Osteoblast (primary cell): ENCODE measurements around the gene KRT81. TPM values are rescaled to one million over a fixed set of nuclear protein-coding genes. Genes with fewer than 3 reads are reported as not detected.

Source experiments
- DNase-seq: peaks from one replicate; pipeline ENCODE4 v3.0.0; 2011; ENCODE audit warnings: low spot score, mixed read lengths; ENCODE audit not compliant: insufficient read length; ENCODE audit errors: missing footprints
- H2AFZ ChIP-seq: 2 replicates; pipeline ENCODE4 v1.6.0; 2011; ENCODE audit warnings: mild to moderate bottlenecking, low read length
- H3K27ac ChIP-seq: 2 replicates; pipeline ENCODE4 v1.5.1; 2011; ENCODE audit warnings: mild to moderate bottlenecking, low read depth, low read length, moderate library complexity
- H3K27me3 ChIP-seq: 2 replicates; pipeline ENCODE4 v1.6.0; 2012; ENCODE audit warnings: mild to moderate bottlenecking, control low read depth, inconsistent platforms, low read length, moderate library complexity; ENCODE audit not compliant: insufficient read depth
- H3K36me3 ChIP-seq: 2 replicates; pipeline ENCODE4 v1.5.1; 2011; ENCODE audit warnings: mild to moderate bottlenecking, low read length, control low read depth, moderate library complexity; ENCODE audit not compliant: insufficient read depth
- H3K4me1 ChIP-seq: 2 replicates; pipeline ENCODE4 v1.5.1; 2011; ENCODE audit warnings: mild to moderate bottlenecking, low read length, control low read depth, moderate library complexity; ENCODE audit not compliant: insufficient read depth
- H3K4me2 ChIP-seq: 2 replicates; pipeline ENCODE4 v1.6.0; 2011; ENCODE audit warnings: mild to moderate bottlenecking, low read length; ENCODE audit not compliant: insufficient read depth
- H3K4me3 ChIP-seq: fragments of 200-600 bp; sonication (generic); 3 replicates; pipeline ENCODE4 v1.5.1; 2012; ENCODE audit warnings: mild to moderate bottlenecking, low read length, inconsistent platforms; ENCODE audit not compliant: insufficient read depth
- H3K79me2 ChIP-seq: 2 replicates; pipeline ENCODE4 v1.6.0; 2012; ENCODE audit warnings: mild to moderate bottlenecking, low read length, control low read depth, inconsistent platforms; ENCODE audit not compliant: insufficient read depth
- H3K9me3 ChIP-seq: 2 replicates; pipeline ENCODE4 v1.5.1; 2011; ENCODE audit warnings: low read depth, low read length, control low read depth
- H4K20me1 ChIP-seq: 2 replicates; pipeline ENCODE4 v1.6.0; 2012; ENCODE audit warnings: mild to moderate bottlenecking, low read length, control low read depth; ENCODE audit not compliant: insufficient read depth
- total RNA-seq: library from RNA; depleted of rRNA; stranded (reverse); fragments of >200 nt; gene quantifications from 2 replicates; pipeline ENCODE4 v1.2.3, GENCODE V29; 2012
- TF ChIP-seq, protein P1 (sequence below): IDR thresholded peaks from 2 replicates; pipeline ENCODE4 v1.5.1; 2011; ENCODE audit warnings: mild to moderate bottlenecking, low read depth, low read length, moderate library complexity; ENCODE audit errors: extremely low read depth

The KRT81 gene
- total RNA-seq, 1 donor, result not detected

DNA sequence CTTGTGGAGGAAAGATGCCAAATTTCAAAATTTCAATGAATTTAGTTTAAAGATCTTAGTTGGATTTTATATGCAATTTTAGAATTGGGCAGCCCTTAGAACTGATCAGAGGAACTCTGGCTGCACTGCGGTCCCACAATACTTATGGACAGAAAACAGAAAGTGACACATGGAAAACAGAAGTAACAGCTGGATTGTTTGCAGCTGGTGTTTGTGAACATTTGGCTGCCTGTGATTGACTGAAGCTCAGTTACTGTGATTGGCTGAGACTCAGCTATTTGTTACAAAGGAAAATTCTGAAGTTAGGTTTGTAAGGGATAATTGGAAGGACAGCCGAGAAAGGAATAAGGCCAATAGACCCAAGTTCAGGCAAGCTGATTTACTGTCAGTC lies 26.9 kb downstream of the KRT81 start:
- H3K36me3 ChIP-seq, result no peaks in the 10 kb centered on the region
- peaks cover 33% of the 10 kb centered on the region for H3K4me1 ChIP-seq
- no peaks in the 10 kb centered on the region for H4K20me1 ChIP-seq
- no peak overlapping the region for H3K27ac ChIP-seq
- DNase-seq, result no peak
- TF ChIP-seq, protein P1, sequence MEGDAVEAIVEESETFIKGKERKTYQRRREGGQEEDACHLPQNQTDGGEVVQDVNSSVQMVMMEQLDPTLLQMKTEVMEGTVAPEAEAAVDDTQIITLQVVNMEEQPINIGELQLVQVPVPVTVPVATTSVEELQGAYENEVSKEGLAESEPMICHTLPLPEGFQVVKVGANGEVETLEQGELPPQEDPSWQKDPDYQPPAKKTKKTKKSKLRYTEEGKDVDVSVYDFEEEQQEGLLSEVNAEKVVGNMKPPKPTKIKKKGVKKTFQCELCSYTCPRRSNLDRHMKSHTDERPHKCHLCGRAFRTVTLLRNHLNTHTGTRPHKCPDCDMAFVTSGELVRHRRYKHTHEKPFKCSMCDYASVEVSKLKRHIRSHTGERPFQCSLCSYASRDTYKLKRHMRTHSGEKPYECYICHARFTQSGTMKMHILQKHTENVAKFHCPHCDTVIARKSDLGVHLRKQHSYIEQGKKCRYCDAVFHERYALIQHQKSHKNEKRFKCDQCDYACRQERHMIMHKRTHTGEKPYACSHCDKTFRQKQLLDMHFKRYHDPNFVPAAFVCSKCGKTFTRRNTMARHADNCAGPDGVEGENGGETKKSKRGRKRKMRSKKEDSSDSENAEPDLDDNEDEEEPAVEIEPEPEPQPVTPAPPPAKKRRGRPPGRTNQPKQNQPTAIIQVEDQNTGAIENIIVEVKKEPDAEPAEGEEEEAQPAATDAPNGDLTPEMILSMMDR, result no peak
- no peaks in the 10 kb centered on the region for H3K27me3 ChIP-seq
- no peak overlapping the region for H3K4me2 ChIP-seq
- no peaks in the 10 kb centered on the region for H3K9me3 ChIP-seq
- H2AFZ ChIP-seq, result no peak overlapping the region
- H3K4me3 ChIP-seq, result no peak overlapping the region
- H3K79me2 ChIP-seq, result no peaks in the 10 kb centered on the region

DNA sequence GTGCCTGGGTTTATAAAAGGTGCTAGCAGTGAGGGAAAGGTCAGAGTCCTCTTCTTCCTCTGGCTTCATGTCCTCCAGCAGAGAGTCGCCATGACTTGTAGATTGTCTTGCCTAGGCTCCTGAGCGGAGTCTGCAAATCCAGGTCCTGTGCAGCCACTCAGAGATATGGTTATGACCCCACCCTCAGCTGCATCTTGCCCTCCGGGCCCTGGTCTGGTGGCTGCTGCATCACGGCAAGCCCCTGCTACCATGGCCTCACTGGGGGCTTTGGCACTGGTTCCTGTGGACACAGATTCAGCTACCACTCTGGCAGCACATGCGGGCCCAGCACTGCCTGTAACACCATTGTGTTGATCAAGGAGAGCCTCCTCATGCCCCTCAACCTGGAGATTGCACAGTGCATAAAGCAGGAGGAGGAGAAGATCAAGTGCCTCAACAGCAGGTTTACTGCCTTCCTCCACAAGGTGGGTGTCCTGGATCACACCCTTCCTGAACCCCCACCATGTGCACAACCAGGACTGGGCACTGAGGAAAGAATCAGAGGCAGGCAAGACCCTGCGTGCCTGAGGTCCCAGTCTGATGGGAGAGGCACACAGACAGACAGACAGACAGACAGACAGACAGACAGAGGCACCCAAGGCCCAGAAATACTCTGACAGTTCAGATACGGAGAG lies 27.4 kb downstream of the KRT81 start:
- no peak overlapping the region for H3K4me2 ChIP-seq
- H3K4me3 ChIP-seq, result no peak overlapping the region
- no peak overlapping the region for H3K27ac ChIP-seq
- H3K79me2 ChIP-seq, result no peaks in the 10 kb centered on the region
- no peaks in the 10 kb centered on the region for H4K20me1 ChIP-seq
- no peak for DNase-seq
- H3K4me1 ChIP-seq, result peaks cover 33% of the 10 kb centered on the region
- H3K27me3 ChIP-seq, result no peaks in the 10 kb centered on the region
- no peaks in the 10 kb centered on the region for H3K36me3 ChIP-seq
- TF ChIP-seq, protein P1, result no peak
- no peak overlapping the region for H2AFZ ChIP-seq
- H3K9me3 ChIP-seq, result no peaks in the 10 kb centered on the region

- Histone ChIP-seq H3K4me1 (peaks cover 21% of the 10 kb centered on the region), H3K4me2 (no peak overlapping the region), H3K27ac (no peak overlapping the region), H3K27me3 (peaks cover 13% of the 10 kb centered on the region), H3K9me3 (no peaks in the 10 kb centered on the region), H4K20me1 (no peaks in the 10 kb centered on the region), H2AFZ (no peak overlapping the region), H3K4me3 (no peak overlapping the region), H3K36me3 (no peaks in the 10 kb centered on the region), H3K79me2 (no peaks in the 10 kb centered on the region)
- TF ChIP-seq, protein P1, result no peak
- DNase-seq, result peak; percentile 70
Measured at GRCh38 chr12:52262286-52262685, 29.0 kb downstream of the KRT81 start.

GRCh38 chr12:52261208-52261484 lies 30.2 kb downstream of the KRT81 start:
- Histone ChIP-seq H3K27me3 (peaks cover 20% of the 10 kb centered on the region), H3K36me3 (no peaks in the 10 kb centered on the region), H3K27ac (no peak overlapping the region), H2AFZ (no peak overlapping the region), H4K20me1 (no peaks in the 10 kb centered on the region), H3K9me3 (no peaks in the 10 kb centered on the region), H3K4me2 (no peak overlapping the region), H3K4me3 (no peak overlapping the region), H3K4me1 (peaks cover 21% of the 10 kb centered on the region), H3K79me2 (no peaks in the 10 kb centered on the region)
- DNase-seq, result peak; percentile 46
- TF ChIP-seq, protein P1, result no peak
